ENCODE measurements around the gene ANAPC10.
"Not testable (repeated sequence)": the region's sequence is repeated elsewhere in the genome, so short reads cannot be mapped to it uniquely, and the experiment has no call there.

ANAPC10 gene

GRCh38 chr4:145000656-145001055 lies 97.3 kb downstream of the ANAPC10 start:
- not testable (repeated sequence) for DNase-seq

- DNase-seq: no peak
These were observed 108.7 kb downstream of the ANAPC10 start for GRCh38 chr4:144989306-144989705.

GRCh38 chr4:144985531-144985930 lies 112.5 kb downstream of the ANAPC10 start:
- DNase-seq: no peak

GRCh38 chr4:144985014-144985413 lies 113.0 kb downstream of the ANAPC10 start:
- no peak for DNase-seq

GRCh38 chr4:144984241-144984640 lies 113.8 kb downstream of the ANAPC10 start:
- DNase-seq: no peak

- DNase-seq: no peak
These were observed 122.3 kb downstream of the ANAPC10 start for GRCh38 chr4:144975718-144976117.

- DNase-seq: no peak
These were observed 127.4 kb downstream of the ANAPC10 start for GRCh38 chr4:144970597-144970996.

GRCh38 chr4:144969821-144970220 lies 128.2 kb downstream of the ANAPC10 start:
- DNase-seq: no peak

- no peak for DNase-seq
These were observed 129.4 kb downstream of the ANAPC10 start for GRCh38 chr4:144968606-144969005.

- DNase-seq: no peak
These were observed 130.8 kb downstream of the ANAPC10 start for GRCh38 chr4:144967161-144967560.

GRCh38 chr4:144962300-144962699 lies 135.7 kb downstream of the ANAPC10 start:
- DNase-seq: no peak

- DNase-seq: no peak
These were observed 142.9 kb downstream of the ANAPC10 start for GRCh38 chr4:144955104-144955503.

GRCh38 chr4:144954230-144954629 lies 143.8 kb downstream of the ANAPC10 start:
- DNase-seq: no peak

GRCh38 chr4:144948421-144948820 lies 149.6 kb downstream of the ANAPC10 start:
- DNase-seq: no peak

GRCh38 chr4:144948009-144948408 lies 150.0 kb downstream of the ANAPC10 start:
- no peak for DNase-seq

Data from NCI-H146 (cell line).